Adrenal gland (tissue), 12 donors: ENCODE results near the gene CLIP4. TPM values are rescaled to one million over a fixed set of nuclear protein-coding genes. Genes with fewer than 3 reads are reported as not detected.
A peak's percentile ranks its signal among the peaks of the same experiment; 100 is the strongest.

Experiments
- DNase-seq, 7 donors: peaks; one replicate each; pipeline ENCODE4 v3.0.0-alpha.2; 2019 to 2020
- H3K27ac ChIP-seq, 5 donors: fragments of 200-600 bp; sonication (generic) in 4 of 5; 1 replicate in 3 of 5; 2 replicates in 2 of 5; pipeline versions ENCODE4 v1.5.1 to v1.8.0; 2016 to 2020; ENCODE audit warnings: mild to moderate bottlenecking in 1 of 5
- H3K27me3 ChIP-seq: fragments of 200-600 bp; 2 replicates; pipeline ENCODE4 v1.8.0; 2021
- H3K36me3 ChIP-seq, 2 donors: fragments of 200-600 bp; replicated peaks in 1 of 2; 1 replicate in 1 of 2; 2 replicates in 1 of 2; pipeline versions ENCODE4 v1.5.1 to v1.8.0; 2018 to 2022
- H3K4me1 ChIP-seq, 2 donors: fragments of 200-600 bp; replicated peaks in 1 of 2; 1 replicate in 1 of 2; 2 replicates in 1 of 2; pipeline versions ENCODE4 v1.5.1 to v1.8.0; 2018 to 2021
- H3K4me3 ChIP-seq, 4 donors: fragments of 200-600 bp; sonication (generic) in 3 of 4; one replicate each; pipeline ENCODE4 v1.5.1; 2016 to 2018
- H3K9me3 ChIP-seq, 3 donors: fragments of 200-600 bp; sonication (generic) in 1 of 3; replicated peaks in 1 of 3; 1 replicate in 2 of 3; 2 replicates in 1 of 3; pipeline versions ENCODE4 v1.5.1 to v1.8.0; 2016 to 2021
- POLR2A ChIP-seq, 2 donors: fragments of 450-650 bp; IDR thresholded peaks; one replicate each; pipeline ENCODE4 v1.6.1; 2017; ENCODE audit warnings: antibody characterized with exemption in 2 of 2, mild to moderate bottlenecking in 2 of 2, moderate library complexity in 1 of 2
- WGBS, 4 donors: extraction: QIAGEN DNeasy Blood & Tissue Kit in 2 of 4; methylation state at CpG; one replicate each; pipeline versions ENCODE4 v1.1.5 to v1.1.7; 2013 to 2017; 5-methylcytosine and 5-hydroxymethylcytosine counted together
- intact Hi-C, 2 donors: fragments of 100-400 bp; cut with DNase I; formaldehyde crosslinking; loops; one replicate each; pipeline versions ENCODE4 v1.14.1 to v1.15.0; 2022 to 2023
- polyA plus RNA-seq, 3 donors: library from polyadenylated mRNA; stranded (reverse); fragments of 200-250 nt in 2 of 3; fragments of 350-450 nt in 1 of 3; fragmentation: Illumina TruSeq in 1 of 3; extraction: RNeasy Lipid Tissue Mini Kit (QIAGEN cat#74804) in 1 of 3; gene quantifications; one replicate each; pipeline ENCODE4 v1.2.3, GENCODE V29; 2013 to 2014
- total RNA-seq, 9 donors: library from RNA; depleted of rRNA in 4 of 9; stranded (reverse); fragments of >200 nt in 4 of 9; fragments of 120-200 nt in 1 of 9; fragmentation: NEBNext Ultra II Directional in 1 of 9; extraction: Animal tissue kit (Norgen Biotek cat#: 25700) in 1 of 9; gene quantifications; one replicate each; pipeline versions ENCODE4 v1.1.0 to v1.2.4, GENCODE V29; 2013 to 2023
- TF ChIP-seq, protein P1 (sequence below), 6 experiments: fragments of 450-650 bp in 4 of 6; fragments of 200-600 bp in 2 of 6; sonication (generic) in 1 of 6; IDR thresholded peaks; 1 replicate in 5 of 6; 2 replicates in 1 of 6; pipeline versions ENCODE4 v1.5.1 to v1.8.0; 2016 to 2021; ENCODE audit warnings: antibody characterized with exemption in 6 of 6, mild to moderate bottlenecking in 2 of 6, moderate library complexity in 1 of 6
- donor health status: healthy with polysubstance abuse.
- donor health status: Bipolar disorder and iron deficiency.
- donor health status: DM: yes; HTN: yes; CAD: no.
- donor health status: DM: no; HTN: no; CAD: no.
- donor health status: DM: no; HTN: no; CAD: no.
- donor health status: DM: yes; HTN: yes; CAD: no.

The CLIP4 gene
- total and polyA plus RNA-seq, 12 donors, result 6.1 to 30.5 (median 16.6) TPM

DNA sequence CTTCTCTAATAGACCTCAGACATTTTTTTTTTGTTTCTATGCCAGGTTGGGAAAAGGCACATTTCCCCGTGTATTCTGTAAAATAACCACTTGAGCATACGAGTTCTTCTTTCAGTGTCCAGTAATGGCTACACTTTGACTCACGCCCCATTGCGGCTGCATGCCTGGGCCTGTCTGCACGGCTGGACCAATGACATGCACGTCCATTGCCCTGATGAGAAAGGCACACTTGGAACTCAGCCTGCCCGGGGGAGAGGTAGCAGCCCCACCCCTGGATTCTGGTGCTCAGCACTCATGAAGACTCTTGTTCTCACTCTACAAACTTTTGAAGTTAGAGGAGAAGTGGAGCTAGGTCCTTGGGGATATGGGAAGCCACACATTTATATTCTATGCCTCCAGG, 46.7 kb upstream of the CLIP4 start:
- H3K9me3 ChIP-seq, result no peaks in the 10 kb centered on the region
- H3K27me3 ChIP-seq, result no peaks in the 10 kb centered on the region
- no peak overlapping the region for H3K27ac ChIP-seq
- no peaks in the 10 kb centered on the region for H3K36me3 ChIP-seq
- H3K4me1 ChIP-seq, result no peaks in the 10 kb centered on the region
- DNase-seq, result peak in 1 of 7 donors; percentile 41
- no peak overlapping the region for H3K4me3 ChIP-seq
- TF ChIP-seq, protein P1, sequence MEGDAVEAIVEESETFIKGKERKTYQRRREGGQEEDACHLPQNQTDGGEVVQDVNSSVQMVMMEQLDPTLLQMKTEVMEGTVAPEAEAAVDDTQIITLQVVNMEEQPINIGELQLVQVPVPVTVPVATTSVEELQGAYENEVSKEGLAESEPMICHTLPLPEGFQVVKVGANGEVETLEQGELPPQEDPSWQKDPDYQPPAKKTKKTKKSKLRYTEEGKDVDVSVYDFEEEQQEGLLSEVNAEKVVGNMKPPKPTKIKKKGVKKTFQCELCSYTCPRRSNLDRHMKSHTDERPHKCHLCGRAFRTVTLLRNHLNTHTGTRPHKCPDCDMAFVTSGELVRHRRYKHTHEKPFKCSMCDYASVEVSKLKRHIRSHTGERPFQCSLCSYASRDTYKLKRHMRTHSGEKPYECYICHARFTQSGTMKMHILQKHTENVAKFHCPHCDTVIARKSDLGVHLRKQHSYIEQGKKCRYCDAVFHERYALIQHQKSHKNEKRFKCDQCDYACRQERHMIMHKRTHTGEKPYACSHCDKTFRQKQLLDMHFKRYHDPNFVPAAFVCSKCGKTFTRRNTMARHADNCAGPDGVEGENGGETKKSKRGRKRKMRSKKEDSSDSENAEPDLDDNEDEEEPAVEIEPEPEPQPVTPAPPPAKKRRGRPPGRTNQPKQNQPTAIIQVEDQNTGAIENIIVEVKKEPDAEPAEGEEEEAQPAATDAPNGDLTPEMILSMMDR (IDR thresholded peaks at IDR 0.05), result no peak
- TF ChIP-seq POLR2A (IDR thresholded peaks at IDR 0.05), result no peak
- intact Hi-C loops, result no loop called here
- 80 to 89% (median 86%) methylated on average over 7 of the region's 7 CpGs for WGBS, 4 donors

GRCh38 chr2:29070526-29070925, 44.7 kb upstream of the CLIP4 start:
- no peaks in the 10 kb centered on the region for H3K36me3 ChIP-seq
- no peak overlapping the region for H3K27ac ChIP-seq
- WGBS, 4 donors, result 83 to 86% (median 84%) methylated on average over 8 to 12 of the region's 12 CpGs
- no peaks in the 10 kb centered on the region for H3K27me3 ChIP-seq
- no peak overlapping the region for H3K4me3 ChIP-seq
- TF ChIP-seq, protein P1 (IDR thresholded peaks at IDR 0.05), result no peak
- no peak for TF ChIP-seq POLR2A (IDR thresholded peaks at IDR 0.05)
- intact Hi-C loops, result no loop called here
- peak in 1 of 7 donors; percentile 34 for DNase-seq
- H3K9me3 ChIP-seq, result no peaks in the 10 kb centered on the region
- no peaks in the 10 kb centered on the region for H3K4me1 ChIP-seq

GRCh38 chr2:29071032-29071975, 43.9 kb upstream of the CLIP4 start:
- WGBS, 4 donors, result 78 to 87% (median 83%) methylated on average over 15 to 19 of the region's 19 CpGs
- H3K4me3 ChIP-seq, result no peak overlapping the region
- no peaks in the 10 kb centered on the region for H3K36me3 ChIP-seq
- no peaks in the 10 kb centered on the region for H3K9me3 ChIP-seq
- intact Hi-C loops, result no loop called here
- DNase-seq, result peak in 1 of 7 donors; percentile 41
- H3K27me3 ChIP-seq, result no peaks in the 10 kb centered on the region
- H3K4me1 ChIP-seq, result no peaks in the 10 kb centered on the region
- no peak overlapping the region for H3K27ac ChIP-seq
- TF ChIP-seq POLR2A (IDR thresholded peaks at IDR 0.05), result no peak
- TF ChIP-seq, protein P1 (IDR thresholded peaks at IDR 0.05), result no peak

GRCh38 chr2:29072251-29072650, 43.0 kb upstream of the CLIP4 start:
- 69 to 100% (median 88%) methylated on average over 1 to 8 of the region's 8 CpGs for WGBS, 4 donors
- DNase-seq, result no peak
- Histone ChIP-seq H3K4me1 (no peaks in the 10 kb centered on the region), H3K36me3 (no peaks in the 10 kb centered on the region), H3K4me3 (no peak overlapping the region), H3K9me3 (no peaks in the 10 kb centered on the region), H3K27me3 (no peaks in the 10 kb centered on the region), H3K27ac (no peak overlapping the region)
- TF ChIP-seq, protein P1 (IDR thresholded peaks at IDR 0.05), result no peak
- TF ChIP-seq POLR2A (IDR thresholded peaks at IDR 0.05), result no peak
- intact Hi-C loops, result no loop called here
